ENCODE measurements around the gene BHLHE23.

The BHLHE23 gene

DNA sequence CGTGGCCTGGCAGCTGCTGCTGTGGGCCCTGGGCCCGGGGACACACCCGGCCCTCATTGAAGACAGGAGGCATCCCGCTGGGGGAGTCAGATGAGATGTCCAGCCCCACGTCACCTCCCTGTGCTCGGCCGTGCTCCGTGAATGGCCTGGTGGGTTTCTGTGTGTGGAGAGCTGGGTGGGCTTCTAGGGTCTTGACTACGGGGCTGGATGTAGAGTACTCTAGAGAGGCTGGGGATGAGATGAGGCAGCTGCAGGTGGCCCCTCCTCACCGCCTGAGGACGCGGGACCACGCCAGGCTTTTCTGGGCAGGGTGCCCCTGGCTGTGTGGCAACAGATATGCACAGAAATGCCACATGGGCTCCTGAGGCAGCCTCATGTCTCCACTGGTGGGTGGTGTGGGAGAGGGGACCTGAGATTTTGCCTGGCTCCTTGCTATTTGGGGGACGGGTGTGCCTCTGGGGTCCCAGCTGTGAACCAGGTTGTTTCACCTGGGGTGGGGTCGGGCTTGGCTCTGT is 8.4 kb upstream of the BHLHE23 start:
- in situ Hi-C loops (cut with HindIII; ENCODE audit: low sequenced_read_pairs), result no loop called here
- TF ChIP-seq, protein P1, sequence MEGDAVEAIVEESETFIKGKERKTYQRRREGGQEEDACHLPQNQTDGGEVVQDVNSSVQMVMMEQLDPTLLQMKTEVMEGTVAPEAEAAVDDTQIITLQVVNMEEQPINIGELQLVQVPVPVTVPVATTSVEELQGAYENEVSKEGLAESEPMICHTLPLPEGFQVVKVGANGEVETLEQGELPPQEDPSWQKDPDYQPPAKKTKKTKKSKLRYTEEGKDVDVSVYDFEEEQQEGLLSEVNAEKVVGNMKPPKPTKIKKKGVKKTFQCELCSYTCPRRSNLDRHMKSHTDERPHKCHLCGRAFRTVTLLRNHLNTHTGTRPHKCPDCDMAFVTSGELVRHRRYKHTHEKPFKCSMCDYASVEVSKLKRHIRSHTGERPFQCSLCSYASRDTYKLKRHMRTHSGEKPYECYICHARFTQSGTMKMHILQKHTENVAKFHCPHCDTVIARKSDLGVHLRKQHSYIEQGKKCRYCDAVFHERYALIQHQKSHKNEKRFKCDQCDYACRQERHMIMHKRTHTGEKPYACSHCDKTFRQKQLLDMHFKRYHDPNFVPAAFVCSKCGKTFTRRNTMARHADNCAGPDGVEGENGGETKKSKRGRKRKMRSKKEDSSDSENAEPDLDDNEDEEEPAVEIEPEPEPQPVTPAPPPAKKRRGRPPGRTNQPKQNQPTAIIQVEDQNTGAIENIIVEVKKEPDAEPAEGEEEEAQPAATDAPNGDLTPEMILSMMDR (IDR thresholded peaks at IDR 0.05; ENCODE audit: low read depth, low read length), result no peak
- no peak overlapping the region for H3K4me3 ChIP-seq (ENCODE audit: low read depth, low read length)
- DNase-seq (ENCODE audit: low read depth, low spot score), result no peak

DNA sequence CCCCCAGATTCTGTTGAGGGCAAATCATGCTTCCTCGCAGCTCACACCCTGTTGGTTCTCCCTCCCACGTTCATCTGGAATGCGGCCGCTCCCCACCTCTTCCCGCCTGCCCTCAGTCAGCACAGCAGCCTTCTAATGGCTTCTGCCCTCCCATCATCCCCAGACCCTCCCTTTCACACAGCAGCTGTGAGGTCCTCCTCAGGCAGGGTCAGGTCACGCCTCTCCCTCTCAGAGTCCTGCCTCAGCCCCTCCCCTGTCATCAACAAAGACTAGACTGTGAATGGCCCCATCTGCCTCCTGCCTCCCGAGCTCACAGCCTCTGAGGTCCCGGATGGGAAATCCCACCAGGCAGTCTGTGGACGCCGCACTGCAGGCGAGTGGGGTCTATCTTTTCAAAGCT is 7.9 kb upstream of the BHLHE23 start:
- TF ChIP-seq, protein P1 (IDR thresholded peaks at IDR 0.05; ENCODE audit: low read depth, low read length), result no peak
- no peak overlapping the region for H3K4me3 ChIP-seq (ENCODE audit: low read depth, low read length)

DNA sequence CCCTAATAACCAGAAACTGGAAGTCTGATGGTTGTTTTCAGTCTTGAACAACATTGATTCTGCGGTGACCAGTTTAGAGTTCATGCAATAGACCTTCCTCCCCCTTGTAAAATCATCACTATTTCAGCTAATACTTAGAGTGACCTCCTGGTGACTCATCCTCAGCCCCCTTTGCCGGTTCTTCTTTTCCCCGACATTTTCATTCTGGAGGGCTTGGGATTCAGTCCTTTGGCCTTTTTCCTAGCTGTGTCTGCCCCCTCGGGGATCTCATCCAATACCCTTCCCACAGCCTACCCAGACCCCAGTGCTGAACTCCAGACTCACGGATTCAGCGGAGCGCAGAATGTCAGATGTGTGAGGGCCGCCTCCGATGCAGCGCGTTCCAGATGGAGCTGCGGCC is 7.5 kb upstream of the BHLHE23 start:
- TF ChIP-seq, protein P1 (IDR thresholded peaks at IDR 0.05; ENCODE audit: low read depth, low read length), result no peak
- in situ Hi-C loops (cut with HindIII; ENCODE audit: low sequenced_read_pairs), result no loop called here

More for the DNA sequence above, 7.9 kb upstream of the BHLHE23 start:
- in situ Hi-C loops (cut with HindIII; ENCODE audit: low sequenced_read_pairs), result no loop called here
- DNase-seq (ENCODE audit: low read depth, low spot score), result no peak

DNA sequence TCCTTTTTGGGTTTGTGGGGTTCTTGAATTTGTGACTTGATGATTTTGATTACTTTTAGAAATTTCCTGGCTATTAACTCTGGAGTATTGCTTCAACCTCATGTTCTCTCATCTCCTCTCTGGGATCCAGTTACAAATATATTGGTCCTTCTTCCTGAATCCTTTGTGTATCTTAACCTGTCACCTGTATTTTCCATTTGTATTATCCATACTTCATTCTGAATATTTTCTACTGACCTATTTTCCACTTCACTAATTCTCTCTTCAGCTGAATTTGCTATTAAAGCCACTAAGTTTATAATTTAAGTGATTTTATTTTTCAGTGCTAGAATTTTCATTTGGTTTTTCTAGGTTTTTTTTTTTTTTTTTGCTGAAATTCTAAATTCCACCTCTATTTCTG is 6.4 kb upstream of the BHLHE23 start:
- no peak for DNase-seq (ENCODE audit: low read depth, low spot score)
- TF ChIP-seq, protein P1 (IDR thresholded peaks at IDR 0.05; ENCODE audit: low read depth, low read length), result no peak
- no peak overlapping the region for H3K4me3 ChIP-seq (ENCODE audit: low read depth, low read length)
- in situ Hi-C loops (cut with HindIII; ENCODE audit: low sequenced_read_pairs), result no loop called here

More for the DNA sequence above, 7.5 kb upstream of the BHLHE23 start:
- no peak overlapping the region for H3K4me3 ChIP-seq (ENCODE audit: low read depth, low read length)
- DNase-seq (ENCODE audit: low read depth, low spot score), result no peak

DNA sequence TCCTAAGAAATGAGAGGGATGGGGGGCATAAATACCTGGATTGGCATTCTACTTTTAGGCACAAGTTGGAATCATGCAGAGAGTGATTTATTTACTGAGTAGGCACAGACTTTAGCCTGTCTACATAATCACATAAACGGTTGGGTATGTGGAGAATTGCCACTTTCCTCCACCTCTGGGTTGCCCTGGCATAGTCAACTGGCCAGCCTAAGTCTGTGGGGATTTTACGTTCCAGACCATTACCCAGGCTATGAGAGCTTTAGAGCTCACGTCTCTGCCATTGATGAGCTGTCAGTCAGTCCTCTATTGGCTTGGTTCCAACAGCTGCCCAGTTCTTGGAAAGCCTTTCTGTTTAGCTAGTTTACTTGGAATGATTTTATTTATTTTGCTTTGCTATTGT is 5.0 kb upstream of the BHLHE23 start:
- in situ Hi-C loops (cut with HindIII; ENCODE audit: low sequenced_read_pairs), result no loop called here
- TF ChIP-seq, protein P1 (IDR thresholded peaks at IDR 0.05; ENCODE audit: low read depth, low read length), result no peak
- H3K4me3 ChIP-seq (ENCODE audit: low read depth, low read length), result no peak overlapping the region
- no peak for DNase-seq (ENCODE audit: low read depth, low spot score)

DNA sequence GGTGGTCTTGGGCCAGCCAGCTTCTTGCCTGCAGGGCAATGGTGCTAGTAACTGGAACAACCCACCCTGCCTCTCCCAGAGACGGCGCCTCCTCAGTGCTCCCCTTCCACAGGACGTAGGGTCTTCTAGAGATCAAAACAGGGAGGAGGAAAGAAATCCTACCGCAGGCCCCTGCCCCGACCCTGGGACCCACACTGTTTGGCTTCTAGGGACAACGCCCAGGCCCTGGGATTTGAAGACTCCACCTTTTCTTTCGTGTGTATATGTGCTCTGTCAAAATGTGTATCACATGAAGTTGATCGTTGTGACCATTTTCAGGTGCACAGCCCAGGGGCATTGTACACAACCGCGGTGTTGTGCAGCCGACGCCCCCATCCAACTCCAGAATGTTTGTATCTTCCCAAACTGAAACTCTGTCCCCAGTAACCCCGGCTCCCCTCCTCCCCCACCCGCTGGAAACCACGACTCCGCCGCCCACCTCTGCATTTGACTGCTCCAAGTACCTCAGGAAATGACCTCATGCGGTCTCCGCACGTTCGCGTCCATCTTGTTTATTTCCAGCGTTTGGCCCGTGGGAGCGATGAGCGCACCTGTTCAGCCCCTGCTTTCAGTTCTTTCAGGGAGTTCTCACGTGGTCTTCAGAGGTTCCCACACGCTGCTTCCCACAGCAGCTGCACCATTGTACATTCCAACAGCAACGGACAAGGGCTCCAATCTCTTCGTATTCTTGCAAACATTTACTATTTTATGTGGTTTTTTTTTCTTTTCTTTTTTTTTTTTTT is 3.4 kb upstream of the BHLHE23 start:
- no peak overlapping the region for H3K4me3 ChIP-seq (ENCODE audit: low read depth, low read length)
- TF ChIP-seq, protein P1 (IDR thresholded peaks at IDR 0.05; ENCODE audit: low read depth, low read length), result no peak
- in situ Hi-C loops (cut with HindIII; ENCODE audit: low sequenced_read_pairs), result no loop called here
- DNase-seq (ENCODE audit: low read depth, low spot score), result no peak

Measured in astrocyte of the spinal cord (primary cell).